ENCODE data around the gene TBR1. TPM values are rescaled to one million over a fixed set of nuclear protein-coding genes. Genes with fewer than 3 reads are reported as not detected.
A peak's percentile ranks its signal among the peaks of the same experiment; 100 is the strongest.

Gene TBR1
- total and polyA plus RNA-seq, 2 experiments from 2014 or later, result 0.48 TPM; not detected in 1

DNA sequence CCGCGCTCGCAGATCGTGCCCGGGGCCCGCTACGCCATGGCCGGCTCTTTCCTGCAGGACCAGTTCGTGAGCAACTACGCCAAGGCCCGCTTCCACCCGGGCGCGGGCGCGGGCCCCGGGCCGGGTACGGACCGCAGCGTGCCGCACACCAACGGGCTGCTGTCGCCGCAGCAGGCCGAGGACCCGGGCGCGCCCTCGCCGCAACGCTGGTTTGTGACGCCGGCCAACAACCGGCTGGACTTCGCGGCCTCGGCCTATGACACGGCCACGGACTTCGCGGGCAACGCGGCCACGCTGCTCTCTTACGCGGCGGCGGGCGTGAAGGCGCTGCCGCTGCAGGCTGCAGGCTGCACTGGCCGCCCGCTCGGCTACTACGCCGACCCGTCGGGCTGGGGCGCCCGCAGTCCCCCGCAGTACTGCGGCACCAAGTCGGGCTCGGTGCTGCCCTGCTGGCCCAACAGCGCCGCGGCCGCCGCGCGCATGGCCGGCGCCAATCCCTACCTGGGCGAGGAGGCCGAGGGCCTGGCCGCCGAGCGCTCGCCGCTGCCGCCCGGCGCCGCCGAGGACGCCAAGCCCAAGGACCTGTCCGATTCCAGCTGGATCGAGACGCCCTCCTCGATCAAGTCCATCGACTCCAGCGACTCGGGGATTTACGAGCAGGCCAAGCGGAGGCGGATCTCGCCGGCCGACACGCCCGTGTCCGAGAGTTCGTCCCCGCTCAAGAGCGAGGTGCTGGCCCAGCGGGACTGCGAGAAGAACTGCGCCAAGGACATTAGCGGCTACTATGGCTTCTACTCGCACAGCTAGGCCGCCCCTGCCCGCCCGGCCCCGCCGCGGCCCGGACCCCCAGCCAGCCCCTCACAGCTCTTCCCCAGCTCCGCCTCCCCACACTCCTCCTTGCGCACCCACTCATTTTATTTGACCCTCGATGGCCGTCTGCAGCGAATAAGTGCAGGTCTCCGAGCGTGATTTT is 7.6 kb downstream of the TBR1 start:
- H3K27ac ChIP-seq, result no peak overlapping the region
- TF ChIP-seq, protein P1, sequence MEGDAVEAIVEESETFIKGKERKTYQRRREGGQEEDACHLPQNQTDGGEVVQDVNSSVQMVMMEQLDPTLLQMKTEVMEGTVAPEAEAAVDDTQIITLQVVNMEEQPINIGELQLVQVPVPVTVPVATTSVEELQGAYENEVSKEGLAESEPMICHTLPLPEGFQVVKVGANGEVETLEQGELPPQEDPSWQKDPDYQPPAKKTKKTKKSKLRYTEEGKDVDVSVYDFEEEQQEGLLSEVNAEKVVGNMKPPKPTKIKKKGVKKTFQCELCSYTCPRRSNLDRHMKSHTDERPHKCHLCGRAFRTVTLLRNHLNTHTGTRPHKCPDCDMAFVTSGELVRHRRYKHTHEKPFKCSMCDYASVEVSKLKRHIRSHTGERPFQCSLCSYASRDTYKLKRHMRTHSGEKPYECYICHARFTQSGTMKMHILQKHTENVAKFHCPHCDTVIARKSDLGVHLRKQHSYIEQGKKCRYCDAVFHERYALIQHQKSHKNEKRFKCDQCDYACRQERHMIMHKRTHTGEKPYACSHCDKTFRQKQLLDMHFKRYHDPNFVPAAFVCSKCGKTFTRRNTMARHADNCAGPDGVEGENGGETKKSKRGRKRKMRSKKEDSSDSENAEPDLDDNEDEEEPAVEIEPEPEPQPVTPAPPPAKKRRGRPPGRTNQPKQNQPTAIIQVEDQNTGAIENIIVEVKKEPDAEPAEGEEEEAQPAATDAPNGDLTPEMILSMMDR (IDR thresholded peaks at IDR 0.05; ENCODE audit: low read depth, low read length), result no peak
- peaks cover 4% of the 10 kb centered on the region for H3K4me1 ChIP-seq (ENCODE audit: low read depth)
- no peaks in the 10 kb centered on the region for H3K36me3 ChIP-seq
- peaks cover 100% of the 10 kb centered on the region for H3K27me3 ChIP-seq
- no peaks in the 10 kb centered on the region for H3K9me3 ChIP-seq (ENCODE audit: low read depth)
- H3K4me3 ChIP-seq, result peak overlapping the region; percentile 31
- no peak for DNase-seq (ENCODE audit: low read depth in 1 of 2, low spot score in 1 of 2)

DNA sequence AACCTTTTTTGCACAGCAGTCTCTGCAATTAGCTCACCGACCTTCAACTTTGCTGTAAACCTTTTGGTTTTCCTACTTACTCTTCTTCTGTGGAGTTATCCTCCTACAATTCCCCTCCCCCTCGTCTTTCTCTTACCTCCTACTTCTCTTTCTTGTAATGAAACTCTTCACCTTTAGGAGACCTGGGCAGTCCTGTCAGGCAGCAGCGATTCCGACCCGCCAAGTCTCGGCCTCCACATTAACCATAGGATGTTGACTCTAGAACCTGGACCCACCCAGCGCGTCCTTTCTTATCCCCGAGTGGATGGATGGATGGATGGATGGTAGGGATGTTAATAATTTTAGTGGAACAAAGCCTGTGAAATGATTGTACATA is 8.3 kb downstream of the TBR1 start:
- Histone ChIP-seq H3K36me3 (no peaks in the 10 kb centered on the region), H3K9me3 (ENCODE audit: low read depth) (no peaks in the 10 kb centered on the region), H3K4me1 (ENCODE audit: low read depth) (no peaks in the 10 kb centered on the region), H3K27ac (no peak overlapping the region), H3K4me3 (peak overlapping the region; percentile 31), H3K27me3 (peaks cover 100% of the 10 kb centered on the region)
- DNase-seq (ENCODE audit: low read depth in 1 of 2, low spot score in 1 of 2), result no peak
- TF ChIP-seq, protein P1 (IDR thresholded peaks at IDR 0.05; ENCODE audit: low read depth, low read length), result no peak

DNA sequence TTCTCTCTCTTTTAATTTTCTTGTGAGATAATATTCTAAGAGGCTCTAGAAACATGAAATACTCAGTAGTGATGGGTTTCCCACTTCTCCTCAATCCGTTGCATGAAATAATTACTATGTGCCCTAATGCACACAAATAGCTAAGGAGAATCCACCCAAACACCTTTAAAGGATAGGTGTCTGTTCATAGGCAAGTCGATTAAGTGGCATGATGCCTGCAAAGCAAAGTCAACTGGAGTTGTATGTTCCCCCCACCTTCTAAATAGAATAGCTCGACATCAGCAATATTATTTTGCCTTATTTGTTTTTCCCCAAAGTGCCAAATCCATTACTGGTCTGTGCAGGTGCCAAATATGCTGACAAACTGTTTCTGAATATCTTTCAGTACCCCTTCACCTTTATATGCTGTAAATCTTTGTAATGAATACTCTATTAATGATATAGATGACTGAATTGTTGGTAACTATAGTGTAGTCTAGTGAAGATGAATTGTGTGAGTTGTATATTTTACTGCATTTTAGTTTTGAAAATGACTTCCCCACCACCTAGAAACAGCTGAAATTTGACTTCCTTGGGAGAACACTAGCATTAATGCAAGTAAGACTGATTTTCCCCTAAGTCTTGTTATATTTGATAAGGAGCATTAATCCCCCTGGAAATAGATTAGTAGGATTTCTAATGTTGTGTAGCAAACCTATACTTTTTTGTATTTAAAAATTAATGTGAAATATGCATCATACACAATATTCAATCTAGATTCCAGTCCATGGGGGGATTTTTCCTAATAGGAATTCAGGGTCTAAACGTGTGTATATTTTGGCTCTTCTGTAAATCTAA is 9.0 kb downstream of the TBR1 start:
- TF ChIP-seq, protein P1 (IDR thresholded peaks at IDR 0.05; ENCODE audit: low read depth, low read length), result no peak
- no peak for DNase-seq (ENCODE audit: low read depth in 1 of 2, low spot score in 1 of 2)
- H3K9me3 ChIP-seq (ENCODE audit: low read depth), result no peaks in the 10 kb centered on the region

DNA sequence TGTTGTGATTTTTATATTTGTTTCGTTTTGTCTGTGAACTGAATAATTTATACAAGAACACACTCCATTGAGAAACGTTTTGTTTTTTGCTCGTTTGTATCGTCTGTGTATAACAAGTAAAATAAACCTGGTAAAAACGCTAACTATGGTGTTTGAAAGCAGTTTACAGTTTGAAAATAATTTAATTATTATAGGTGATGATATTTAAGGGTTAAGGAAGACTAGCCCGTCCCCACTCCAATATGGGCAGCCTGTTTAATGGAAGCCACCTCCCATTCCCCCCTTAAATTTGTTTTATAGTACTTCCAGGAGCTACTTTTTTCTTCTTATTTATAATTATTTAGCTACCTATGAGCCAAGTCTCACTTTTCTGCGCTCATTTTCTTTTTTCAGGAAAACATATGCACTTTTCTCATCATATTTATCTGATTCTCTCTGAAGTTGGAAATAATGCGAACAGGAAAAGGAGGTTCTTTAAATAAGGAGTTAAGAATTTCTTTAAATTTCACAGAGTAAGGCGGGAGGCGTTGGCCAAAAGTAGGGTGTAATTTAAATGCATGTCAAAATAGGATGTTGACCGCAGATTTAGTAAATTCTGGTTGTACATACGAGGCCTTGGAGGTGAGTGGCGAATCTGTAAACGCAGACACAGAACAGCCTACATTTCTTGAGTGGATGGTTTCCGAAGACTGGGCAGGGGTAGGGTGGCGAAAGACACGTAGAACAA is 9.8 kb downstream of the TBR1 start:
- Histone ChIP-seq H3K4me1 (ENCODE audit: low read depth) (no peaks in the 10 kb centered on the region), H3K9me3 (ENCODE audit: low read depth) (no peaks in the 10 kb centered on the region), H3K36me3 (no peaks in the 10 kb centered on the region), H3K4me3 (no peak overlapping the region), H3K27me3 (peaks cover 100% of the 10 kb centered on the region), H3K27ac (no peak overlapping the region)
- TF ChIP-seq, protein P1 (IDR thresholded peaks at IDR 0.05; ENCODE audit: low read depth, low read length), result no peak
- DNase-seq (ENCODE audit: low read depth in 1 of 2, low spot score in 1 of 2), result no peak

More for the DNA sequence above, 9.0 kb downstream of the TBR1 start:
- no peak overlapping the region for H3K4me3 ChIP-seq
- no peaks in the 10 kb centered on the region for H3K36me3 ChIP-seq
- H3K4me1 ChIP-seq (ENCODE audit: low read depth), result no peaks in the 10 kb centered on the region
- H3K27me3 ChIP-seq, result peaks cover 100% of the 10 kb centered on the region
- H3K27ac ChIP-seq, result no peak overlapping the region

DNA sequence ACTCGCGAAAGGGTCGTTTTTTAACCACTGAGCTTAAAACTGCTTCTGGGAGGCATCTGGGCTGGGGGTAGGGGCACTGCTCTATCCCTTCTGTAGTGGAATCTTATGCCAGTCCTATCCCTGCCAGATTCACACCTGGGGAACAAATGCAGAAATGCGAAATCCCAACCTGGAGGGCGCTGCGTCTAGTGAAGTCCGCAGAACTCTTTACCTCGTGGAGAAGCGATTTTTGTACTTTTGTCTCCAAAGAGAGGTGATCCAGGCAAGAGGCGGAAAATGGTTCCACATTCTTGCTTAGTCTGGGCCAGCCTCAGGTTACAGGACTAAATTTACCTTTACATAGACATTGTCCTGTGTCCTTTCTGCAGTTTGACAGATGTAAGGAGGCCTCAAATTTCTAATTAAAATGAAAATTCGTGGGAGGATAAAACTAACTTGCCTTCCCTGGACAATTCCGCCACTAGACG is 10.4 kb downstream of the TBR1 start:
- no peak overlapping the region for H3K4me3 ChIP-seq
- H3K36me3 ChIP-seq, result no peaks in the 10 kb centered on the region
- H3K27me3 ChIP-seq, result peaks cover 94% of the 10 kb centered on the region
- DNase-seq (ENCODE audit: low read depth in 1 of 2, low spot score in 1 of 2), result peak in 1 of 2 donors; percentile 55
- TF ChIP-seq, protein P1 (IDR thresholded peaks at IDR 0.05; ENCODE audit: low read depth, low read length), result peak; percentile 69
- no peak overlapping the region for H3K27ac ChIP-seq
- no peaks in the 10 kb centered on the region for H3K9me3 ChIP-seq (ENCODE audit: low read depth)
- H3K4me1 ChIP-seq (ENCODE audit: low read depth), result no peaks in the 10 kb centered on the region

Data from cardiac muscle cell (in vitro differentiated cells and primary cell).